HG03064 (cell line): Measurements from ENCODE around the gene EFCAB6.

Source experiments
- ATAC-seq: cut with Tn5 transposase; IDR thresholded peaks from one replicate; pipeline ENCODE4 v1.9.1; 2021; ENCODE audit warnings: low read depth; ENCODE audit not compliant: unreplicated experiment

The EFCAB6 gene

DNA sequence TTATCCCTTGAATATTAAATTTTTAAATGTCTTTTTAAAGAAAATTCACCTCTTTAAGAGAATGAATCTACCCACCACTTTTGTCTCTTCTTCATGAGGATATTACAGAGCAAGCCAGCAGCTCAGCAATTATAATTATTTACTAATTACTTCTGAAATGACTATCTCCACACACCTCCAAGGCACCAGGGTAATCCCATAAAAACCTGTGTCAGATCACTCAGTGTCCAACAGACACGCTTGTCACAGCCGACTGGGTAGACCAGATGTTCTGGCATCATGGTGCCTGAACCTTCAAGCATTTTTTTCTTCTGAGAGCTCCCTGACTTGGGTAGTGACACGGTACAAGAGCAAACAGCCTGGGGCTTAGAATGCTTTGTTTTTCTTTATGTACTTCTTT, 61.4 kb downstream of the EFCAB6 start:
- no peak for ATAC-seq

DNA sequence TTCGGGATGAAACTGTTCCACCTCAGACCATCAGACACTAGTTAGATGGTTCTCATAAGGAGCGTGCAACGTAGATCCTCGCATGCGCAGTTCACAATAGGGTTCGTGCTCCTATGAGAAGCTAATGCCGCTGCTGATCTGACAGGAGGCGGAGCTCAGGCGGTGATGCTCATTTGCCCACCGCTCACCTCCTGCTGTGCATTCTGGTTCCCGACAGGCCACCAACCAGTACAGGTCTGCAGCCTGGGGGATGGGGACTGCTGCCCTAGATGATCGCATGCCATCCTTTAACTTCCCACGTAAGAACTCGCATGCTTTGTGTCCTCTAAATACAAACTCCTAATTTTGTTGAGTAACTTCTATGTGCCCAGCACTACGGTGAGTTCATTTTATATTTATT, 62.6 kb downstream of the EFCAB6 start:
- ATAC-seq, result no peak

DNA sequence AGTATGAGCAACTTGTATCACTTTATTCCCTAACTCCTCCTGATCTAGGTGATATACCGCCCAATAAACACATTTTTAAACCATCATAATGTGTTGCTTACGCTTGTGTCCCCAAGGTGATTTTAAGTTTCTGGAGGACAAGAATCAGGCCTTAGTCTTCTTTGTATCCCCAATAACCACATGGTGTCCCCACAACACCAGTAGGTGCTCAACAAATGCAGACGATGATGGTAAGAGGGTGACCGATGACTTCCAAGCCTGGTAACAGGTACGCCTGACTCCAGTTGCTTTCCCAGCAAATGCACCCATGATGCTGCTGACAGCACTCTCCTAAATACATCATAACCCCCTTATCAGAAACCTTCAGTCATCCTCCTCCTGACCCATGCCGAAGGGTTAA, 64.2 kb downstream of the EFCAB6 start:
- ATAC-seq, result no peak

DNA sequence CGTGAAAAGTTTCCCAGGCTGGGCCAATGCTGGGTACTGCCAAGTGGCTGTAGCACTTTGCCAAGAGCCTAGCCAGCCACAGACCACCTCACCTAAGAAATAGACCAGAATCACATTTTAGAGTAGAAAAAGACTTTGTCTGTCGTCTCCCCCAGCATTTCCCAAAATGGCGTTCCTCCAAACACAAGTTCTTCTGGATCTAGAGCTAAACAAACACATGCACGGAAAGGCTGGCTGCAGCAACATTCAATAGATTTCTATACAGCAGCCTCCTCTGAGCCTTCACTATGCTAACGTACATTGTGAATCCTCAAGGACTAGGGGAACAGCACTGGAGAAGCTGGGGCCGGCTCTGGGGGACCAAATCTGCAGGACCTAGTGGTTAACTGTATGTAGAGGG, 65.0 kb downstream of the EFCAB6 start:
- ATAC-seq, result no peak

DNA sequence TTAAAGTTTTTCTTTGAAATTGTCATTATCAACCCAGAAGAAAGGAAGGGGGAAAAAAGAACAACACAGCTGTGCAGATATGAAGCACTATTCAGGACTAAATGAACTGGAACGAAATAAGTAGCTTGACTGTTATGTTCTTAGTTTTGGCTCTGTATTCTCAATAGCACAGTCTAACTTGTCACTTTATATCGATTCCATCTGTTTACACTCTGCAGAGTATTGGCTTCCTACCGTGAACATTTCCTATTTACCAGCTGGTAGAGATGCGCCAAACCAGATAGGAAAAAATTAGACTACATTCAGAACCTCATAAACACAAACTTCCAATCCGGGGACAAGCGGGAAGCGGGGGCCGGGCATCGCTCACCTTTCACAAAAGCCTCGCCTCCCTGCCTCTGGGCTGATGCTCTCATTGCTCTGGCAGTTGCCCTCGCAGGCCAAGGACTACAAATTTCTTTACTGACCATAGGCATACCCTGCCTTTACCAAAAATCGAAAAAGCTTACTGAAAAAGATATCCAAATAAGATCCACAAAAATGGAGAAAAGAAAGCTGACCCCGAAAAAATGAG, 66.2 kb downstream of the EFCAB6 start:
- no peak for ATAC-seq

DNA sequence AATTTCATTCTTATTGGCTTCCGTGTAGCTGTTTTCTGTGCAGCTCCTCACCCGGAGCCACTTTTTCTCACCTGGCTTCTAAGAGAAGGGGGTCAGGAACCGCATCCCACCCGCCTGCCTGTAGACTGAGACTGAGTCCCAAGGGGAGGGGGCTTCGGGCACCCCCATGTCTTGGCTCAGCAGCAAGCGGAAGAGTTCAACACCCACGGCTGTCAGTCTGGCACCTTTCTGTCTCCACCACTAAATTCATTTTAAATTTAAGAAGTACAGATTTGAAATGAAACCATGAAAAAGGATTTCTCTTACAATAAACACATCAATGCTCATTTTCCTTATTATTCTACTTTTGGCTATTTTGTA, 66.7 kb downstream of the EFCAB6 start:
- ATAC-seq, result no peak

DNA sequence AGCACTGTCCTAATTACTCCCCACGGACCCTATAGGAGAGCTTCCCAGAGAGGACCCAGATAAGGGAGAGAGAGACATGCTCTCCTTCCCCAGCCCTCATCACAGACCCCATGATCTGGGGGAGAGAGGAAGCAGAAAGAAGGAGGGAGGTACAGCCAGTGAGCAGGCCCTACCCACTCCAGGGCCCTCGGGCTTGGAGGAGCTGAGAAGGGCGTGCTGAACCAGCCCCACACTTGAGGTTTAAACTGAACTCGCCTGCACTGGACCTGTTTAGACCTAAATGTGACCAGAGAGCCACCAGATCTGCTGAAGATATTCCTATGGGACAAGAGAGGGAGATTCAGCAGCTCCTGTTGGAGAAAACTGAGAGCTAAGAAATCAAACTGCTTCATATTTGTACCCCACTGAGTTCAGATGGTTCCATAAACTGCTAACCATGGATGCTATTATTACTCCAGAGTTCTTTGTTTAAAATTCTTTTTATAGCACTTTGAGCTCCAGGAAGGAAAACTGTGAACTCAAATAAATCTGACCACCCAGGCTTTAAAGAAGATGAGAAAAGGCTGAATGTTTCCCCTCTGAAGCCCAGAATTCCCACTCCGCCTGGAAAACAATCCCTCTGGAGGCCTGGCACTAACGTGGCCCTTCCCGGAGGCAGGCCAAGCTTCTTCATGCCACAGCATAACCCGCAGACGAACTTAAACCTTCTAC, 67.2 kb downstream of the EFCAB6 start:
- no peak for ATAC-seq

DNA sequence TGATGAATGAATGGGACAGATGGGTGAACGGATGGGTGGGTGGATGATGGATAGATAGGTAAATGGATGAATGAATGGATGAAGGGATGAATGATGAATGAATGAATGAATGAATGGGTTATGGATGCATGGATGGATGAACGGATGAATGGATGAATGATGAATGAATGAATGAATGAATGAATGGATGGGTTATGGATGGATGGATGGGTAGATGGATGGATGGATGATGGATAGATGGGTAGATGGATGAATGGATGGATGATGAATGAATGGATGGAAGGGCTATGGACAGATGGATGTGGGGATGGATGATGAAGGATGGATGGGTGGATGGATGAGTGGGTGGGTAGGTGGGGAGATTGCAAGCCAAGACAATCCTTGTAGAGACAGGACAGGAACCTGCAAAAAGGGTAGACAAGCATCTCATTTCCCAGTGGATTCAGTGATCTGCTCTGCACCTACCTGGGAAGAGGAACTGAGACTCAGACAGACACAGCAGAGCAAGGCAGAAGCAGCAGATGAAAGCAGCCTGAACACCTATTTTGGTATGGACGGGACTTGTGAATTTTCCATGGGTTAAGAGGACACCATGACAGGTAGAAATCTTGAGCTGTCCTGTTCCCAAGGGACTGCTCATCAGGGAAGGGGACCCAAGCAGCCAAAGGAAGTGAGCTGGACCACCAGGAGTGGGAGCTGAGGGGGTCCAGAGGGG, 68.0 kb downstream of the EFCAB6 start:
- no peak for ATAC-seq

DNA sequence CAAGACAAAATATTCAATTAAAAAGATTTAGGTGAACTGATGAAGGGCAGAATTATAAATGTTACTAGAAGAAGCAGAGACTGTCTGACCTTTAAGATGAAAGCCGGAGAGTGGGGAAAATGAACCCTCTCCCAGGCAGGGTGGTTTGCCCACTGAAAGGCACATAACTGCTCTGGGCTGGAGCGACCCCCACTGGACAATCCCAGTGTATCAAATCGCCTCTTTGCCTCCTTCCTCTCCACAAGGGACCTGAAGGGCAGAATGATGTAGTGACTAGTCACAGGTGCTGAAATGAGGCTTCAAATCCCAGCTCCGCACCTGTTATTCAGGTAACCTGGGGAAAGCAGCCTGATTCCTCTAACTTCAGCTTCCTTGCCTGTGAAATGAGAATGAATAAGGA, 69.0 kb downstream of the EFCAB6 start:
- ATAC-seq, result no peak

DNA sequence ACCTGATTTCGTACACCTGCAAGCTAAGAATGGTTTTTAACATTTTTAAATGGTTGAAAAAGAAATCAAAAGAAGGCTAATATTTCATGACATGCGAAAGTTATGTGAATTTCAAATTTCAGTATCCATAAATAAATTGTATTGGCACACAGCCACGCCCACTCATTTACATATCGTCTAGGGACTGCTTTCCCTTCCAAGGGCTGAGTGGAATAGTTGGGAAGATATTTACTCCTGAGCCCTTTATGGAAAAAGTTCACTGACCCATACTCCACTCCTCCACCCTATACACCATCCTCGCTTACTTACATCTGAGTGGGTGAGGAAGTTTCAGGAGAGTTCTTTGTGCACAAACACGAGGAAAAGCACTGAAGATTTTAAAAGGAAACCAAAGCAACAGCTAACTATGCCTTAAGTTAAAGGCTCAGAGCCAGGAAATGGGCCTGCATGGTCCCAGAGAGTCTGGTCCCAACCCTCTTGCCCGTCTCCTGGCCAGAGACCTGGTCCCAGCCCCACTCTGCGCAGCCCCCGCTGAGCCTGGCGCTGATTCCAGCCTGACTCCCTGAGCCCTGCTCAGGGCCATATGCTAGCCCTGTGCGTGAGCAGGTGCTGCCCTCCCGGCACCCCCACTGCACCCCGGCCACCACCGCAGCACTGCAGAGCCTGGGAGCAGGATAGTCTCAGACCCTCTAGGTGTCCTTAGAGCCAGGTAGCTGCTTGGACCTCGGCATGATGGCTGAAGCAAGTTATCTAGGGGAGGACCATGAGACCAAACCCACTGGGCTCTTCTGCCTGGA, 69.8 kb downstream of the EFCAB6 start:
- ATAC-seq, result no peak

DNA sequence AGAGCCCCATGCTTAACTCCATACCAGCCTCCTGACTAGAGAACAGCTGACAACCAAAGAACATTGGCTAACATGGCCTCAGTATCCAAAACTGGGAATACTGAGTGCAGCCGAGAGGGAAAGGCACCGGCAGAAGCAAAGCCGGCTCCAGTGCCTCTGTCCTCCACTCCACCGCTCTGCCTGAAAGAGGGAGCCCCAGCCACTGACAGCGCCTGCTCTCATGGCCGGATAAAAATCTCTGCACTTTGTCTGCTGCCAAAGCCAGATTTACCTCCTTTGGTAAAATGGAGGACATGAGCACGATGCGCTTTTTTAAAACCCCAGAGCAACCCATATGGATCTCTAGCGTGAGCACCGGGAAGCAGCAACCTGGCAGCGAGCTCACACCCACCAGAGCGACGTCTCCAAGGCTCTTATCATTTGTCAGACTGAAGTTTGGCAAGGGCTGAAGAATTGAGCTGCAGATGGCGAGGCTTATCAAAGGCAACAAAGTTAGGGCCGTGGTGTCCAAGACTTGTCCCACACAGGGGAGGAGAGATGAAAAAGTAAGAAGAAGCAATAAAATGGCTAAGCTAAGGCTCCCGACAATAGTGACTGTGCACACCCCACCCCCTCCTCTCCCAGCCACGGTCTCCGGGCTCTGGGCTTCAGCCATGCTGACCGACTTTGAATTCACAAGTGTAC, 71.4 kb downstream of the EFCAB6 start:
- no peak for ATAC-seq

DNA sequence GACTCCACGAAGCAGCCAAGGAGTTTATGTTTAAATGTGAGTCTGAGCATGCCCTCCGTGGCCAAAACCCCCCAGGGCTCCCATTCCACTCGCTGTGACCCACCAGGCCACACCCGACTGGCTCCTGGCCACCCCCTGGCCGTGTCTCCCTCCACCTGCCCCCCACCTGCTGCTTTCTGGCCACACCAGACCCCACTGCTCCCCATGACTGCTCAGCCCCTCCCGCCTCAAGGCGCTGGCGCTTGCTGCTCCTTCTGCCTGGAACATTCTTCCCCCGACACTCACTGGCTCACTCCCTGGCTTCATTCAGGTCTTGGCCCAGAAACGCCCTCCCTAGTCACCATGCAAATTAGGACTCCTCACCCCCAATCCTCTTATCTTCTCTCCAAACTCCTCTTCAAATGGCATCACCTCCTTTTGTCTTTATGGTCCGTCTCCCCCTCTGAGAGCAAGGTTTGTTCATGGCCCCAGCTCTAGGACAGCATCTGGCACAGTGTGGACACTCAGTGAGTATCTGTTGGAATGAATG, 72.2 kb downstream of the EFCAB6 start:
- no peak for ATAC-seq

DNA sequence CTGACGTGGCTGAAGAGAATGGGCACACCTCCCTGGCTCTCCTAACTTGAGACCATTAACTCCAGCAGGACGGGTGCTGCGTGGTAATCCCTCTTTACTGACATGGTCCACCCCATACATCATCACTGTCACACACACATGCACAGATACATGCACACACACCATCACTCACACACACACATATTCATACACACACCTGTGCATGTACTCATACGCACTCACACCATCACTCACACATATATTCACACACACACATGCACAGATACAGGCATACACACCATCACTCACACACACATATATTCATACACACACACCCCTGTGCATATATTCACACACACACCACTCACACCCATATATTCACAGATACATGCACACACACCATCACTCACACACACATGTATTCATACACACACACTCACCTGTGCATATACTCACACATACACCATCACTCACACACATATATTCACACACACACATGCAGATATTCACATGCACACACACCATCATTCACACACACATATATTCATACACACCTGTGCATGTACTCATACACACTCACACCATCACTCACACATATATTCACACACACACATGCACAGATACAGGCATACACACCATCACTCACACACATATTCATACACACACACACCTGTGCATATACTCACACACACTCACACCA, 74.8 kb downstream of the EFCAB6 start:
- no peak for ATAC-seq

DNA sequence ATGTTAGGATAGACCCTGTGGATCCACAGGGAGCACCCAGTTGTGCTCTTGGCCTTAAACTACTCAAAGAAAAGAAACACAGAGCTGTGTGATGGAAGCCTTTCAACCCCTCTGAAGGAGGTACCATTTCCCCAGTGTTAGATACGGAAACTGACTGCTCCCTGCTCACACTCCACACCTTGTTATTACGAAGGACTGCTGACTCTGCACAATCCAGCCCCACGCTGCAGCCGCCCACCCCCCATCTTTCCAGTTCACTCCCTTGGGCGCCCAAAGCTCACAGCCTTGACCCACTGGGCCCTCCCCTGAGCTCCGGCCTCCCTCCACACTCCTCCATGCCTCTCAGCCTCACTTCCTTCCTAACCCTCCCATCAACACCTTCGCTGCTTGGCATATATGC, 75.5 kb downstream of the EFCAB6 start:
- ATAC-seq, result no peak

DNA sequence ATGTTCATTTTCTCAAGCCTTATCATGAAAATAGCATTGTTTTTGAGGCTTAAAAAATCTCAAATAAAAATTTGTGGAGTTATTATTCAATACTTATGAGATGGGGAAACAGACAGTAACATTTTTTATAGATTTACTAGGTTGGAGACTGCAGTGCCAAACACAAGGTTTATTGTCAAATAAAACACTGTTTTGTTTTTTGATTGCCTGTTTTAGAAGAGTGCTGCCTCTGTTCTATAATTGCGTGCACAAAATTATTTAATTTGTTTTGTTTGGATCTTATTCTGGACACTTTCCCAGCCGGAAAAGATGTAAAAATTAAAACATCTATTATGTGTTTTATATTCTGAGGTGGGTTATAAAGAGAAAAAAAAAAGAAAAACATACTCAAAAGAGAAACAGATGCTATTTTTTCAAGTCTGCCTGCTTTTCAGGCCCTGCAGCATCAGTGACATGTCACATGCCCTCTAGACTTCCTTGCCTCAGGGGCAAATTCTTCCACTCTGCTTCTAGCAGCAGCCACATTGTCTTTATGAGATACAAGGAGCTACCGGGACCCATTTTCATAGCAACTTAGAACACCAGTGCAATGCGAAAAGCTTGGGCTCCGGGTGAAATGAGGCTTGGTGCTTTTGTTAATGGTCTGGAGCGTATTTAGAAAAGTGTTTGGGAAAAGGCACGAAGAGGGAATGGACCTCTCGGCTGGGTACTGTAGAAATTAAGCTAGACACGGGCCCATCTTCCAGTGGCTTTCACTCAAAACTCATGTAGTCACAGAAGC, 77.5 kb downstream of the EFCAB6 start:
- ATAC-seq, result no peak

DNA sequence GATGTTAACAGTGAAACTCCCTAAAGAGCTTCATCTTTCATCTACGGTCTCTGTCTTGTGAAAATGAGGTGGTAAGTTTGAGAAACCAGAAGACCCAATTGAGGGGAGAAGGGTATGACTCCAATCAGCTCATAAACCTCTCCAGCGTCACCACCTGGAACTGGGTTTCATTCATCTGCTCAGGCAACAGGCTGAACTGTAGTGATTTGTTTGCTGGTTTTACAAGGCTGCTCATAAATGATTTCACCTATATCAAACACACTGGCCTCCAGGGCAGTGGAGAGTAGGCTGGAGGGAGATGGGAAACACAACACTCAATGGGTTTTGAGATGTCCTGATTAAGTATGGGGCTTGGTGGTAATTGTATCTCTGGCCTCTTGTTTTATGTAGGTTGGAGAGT, 79.0 kb downstream of the EFCAB6 start:
- no peak for ATAC-seq

DNA sequence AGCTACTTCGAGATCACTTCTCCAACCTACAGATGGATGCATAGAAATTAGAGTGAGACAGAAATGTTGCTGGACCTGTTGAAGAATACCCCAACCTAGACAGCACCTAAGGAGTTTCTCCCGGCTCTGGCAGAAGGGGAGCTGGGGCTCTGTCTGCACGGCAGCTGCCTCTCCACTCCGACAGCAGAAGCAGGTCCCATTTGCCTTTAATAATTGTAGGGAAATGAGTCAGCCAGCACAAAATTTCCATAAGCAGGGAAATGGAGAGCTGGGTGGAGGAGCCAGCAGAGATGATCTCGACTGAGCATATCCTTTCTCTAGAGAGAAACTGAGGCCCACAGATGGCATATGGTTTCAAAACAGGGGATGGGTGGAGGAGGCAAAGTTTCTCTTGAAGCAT, 80.1 kb downstream of the EFCAB6 start:
- no peak for ATAC-seq

DNA sequence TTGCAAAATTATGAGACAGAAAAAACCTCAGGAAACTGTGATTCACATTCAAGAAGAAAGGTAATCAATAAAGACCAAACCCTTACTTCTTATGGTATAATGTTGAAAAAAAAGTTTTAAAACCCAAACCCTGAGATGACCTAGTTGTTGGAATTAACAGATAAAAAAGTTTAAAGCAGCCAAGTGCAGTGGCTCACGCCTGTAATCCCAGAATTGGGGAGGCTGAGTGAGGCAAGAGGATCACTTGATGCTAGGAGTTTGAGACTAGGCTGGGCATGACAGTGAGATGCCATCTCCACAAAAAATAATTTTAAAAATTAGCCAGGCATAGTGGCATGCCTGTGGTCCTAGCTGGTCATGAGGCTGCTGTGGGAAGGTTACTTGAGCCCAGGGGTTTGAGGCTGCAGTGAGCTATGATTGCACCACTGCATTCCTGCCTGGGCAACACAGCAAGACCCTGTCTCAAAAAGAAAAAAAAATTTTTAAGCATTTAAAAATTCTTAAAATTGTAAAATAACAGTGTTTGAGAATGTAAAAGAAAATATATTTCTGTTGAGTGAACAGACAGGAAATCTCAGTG, 85.1 kb downstream of the EFCAB6 start:
- ATAC-seq, result no peak

DNA sequence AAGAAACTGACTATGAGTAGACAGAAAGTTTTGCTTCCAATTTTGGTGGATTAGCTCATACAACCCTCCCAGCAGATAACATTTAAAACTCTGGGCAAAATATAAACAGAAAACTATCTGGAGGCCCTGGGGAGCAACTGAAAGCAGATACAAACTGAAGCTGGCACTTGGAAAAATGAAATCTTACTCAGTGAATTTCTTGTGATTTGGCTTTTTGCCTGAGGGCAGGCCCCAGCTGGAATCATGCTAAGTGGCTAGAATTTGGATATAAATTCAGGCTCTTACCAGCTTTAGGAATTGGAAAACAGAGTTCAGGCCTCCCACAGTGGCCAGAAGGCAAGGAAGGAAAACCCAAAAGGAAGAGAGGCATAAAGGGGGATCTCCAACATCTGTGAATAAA, 85.8 kb downstream of the EFCAB6 start:
- ATAC-seq, result no peak
